HEK293 (cell line): ENCODE data around the gene BBS10.

Experiments used
- BCL11A ChIP-seq: fragments of 450-650 bp; formaldehyde crosslinking; IDR thresholded peaks from 2 replicates; pipeline ENCODE4 v1.5.1; 2016; ENCODE audit warnings: low read depth, missing biosample characterization, missing genetic modification characterization
- CTCF ChIP-seq: fragments of 450-650 bp; formaldehyde crosslinking; IDR thresholded peaks from 2 replicates; pipeline ENCODE4 v1.5.1; 2016; ENCODE audit warnings: missing biosample characterization, missing genetic modification characterization
- ZNF138 ChIP-seq: fragments of 450-650 bp; formaldehyde crosslinking; IDR thresholded peaks from 2 replicates; pipeline ENCODE4 v1.5.1; 2016; ENCODE audit warnings: missing biosample characterization, missing genetic modification characterization, borderline replicate concordance
- ZNF26 ChIP-seq: fragments of 450-650 bp; formaldehyde crosslinking; IDR thresholded peaks from 2 replicates; pipeline ENCODE4 v1.5.1; 2016; ENCODE audit warnings: missing biosample characterization, missing genetic modification characterization
- ZNF76 ChIP-seq: fragments of 450-650 bp; formaldehyde crosslinking; IDR thresholded peaks from 2 replicates; pipeline ENCODE4; 2016; ENCODE audit warnings: low read depth, missing biosample characterization, missing genetic modification characterization, borderline replicate concordance

GRCh38 chr12:76360316-76360715 lies 12.1 kb upstream of the BBS10 start:
- TF ChIP-seq ZNF76 (tag by site-specific recombination) (no peak), CTCF (no peak), ZNF138 (no peak), BCL11A (tag by site-specific recombination) (no peak), ZNF26 (no peak)
